ENCODE results near the gene CCDC91.

- TF ChIP-seq ARNT (IDR thresholded peaks at IDR 0.05) (no peak), FOXK2 (IDR thresholded peaks at IDR 0.05) (no peak), SUZ12 (IDR thresholded peaks at IDR 0.05) (no peak), BHLHE40 (IDR thresholded peaks at IDR 0.05; ENCODE audit: borderline replicate concordance) (no peak), HDGF (IDR thresholded peaks at IDR 0.05; ENCODE audit: borderline replicate concordance) (no peak), SP1 (IDR thresholded peaks at IDR 0.05) (no peak), FOXA1 (IDR thresholded peaks at IDR 0.05) (no peak), TARDBP (IDR thresholded peaks at IDR 0.05) (no peak), ELF4 (IDR thresholded peaks at IDR 0.05) (no peak), FOXM1 (IDR thresholded peaks at IDR 0.05; ENCODE audit: borderline replicate concordance) (no peak)
Measured at GRCh38 chr12:28226705-28227104, 36.4 kb downstream of the CCDC91 start.
